Testis (tissue), 3 donors: ENCODE results near the gene SLC22A12. TPM values are rescaled to one million over a fixed set of nuclear protein-coding genes. Genes with fewer than 3 reads are reported as not detected.
A peak's percentile ranks its signal among the peaks of the same experiment; 100 is the strongest.

Source experiments
- DNase-seq: peaks from one replicate; pipeline ENCODE4 v3.0.0-alpha.2; 2019
- H3K27ac ChIP-seq, 2 donors: fragments of 200-600 bp; sonication (generic); one replicate each; pipeline ENCODE4 v1.5.1; 2019
- H3K27me3 ChIP-seq: fragments of 200-600 bp; sonication (generic); one replicate; pipeline ENCODE4 v1.5.1; 2019
- H3K36me3 ChIP-seq: fragments of 200-600 bp; sonication (generic); one replicate; pipeline ENCODE4 v1.5.1; 2017; ENCODE audit warnings: low read depth; ENCODE audit errors: missing control alignments
- H3K4me1 ChIP-seq: fragments of 200-600 bp; sonication (generic); one replicate; pipeline ENCODE4 v1.5.1; 2019
- H3K4me3 ChIP-seq, 2 donors: fragments of 200-600 bp; sonication (generic); one replicate each; pipeline ENCODE4 v1.5.1; 2017 to 2019
- H3K9me3 ChIP-seq: fragments of 200-600 bp; sonication (generic); one replicate; pipeline ENCODE4 v1.5.1; 2017
- CTCF ChIP-seq, 3 experiments: fragments of 450-650 bp in 2 of 3; fragments of 200-600 bp in 1 of 3; sonication (generic) in 1 of 3; IDR thresholded peaks; one replicate each; pipeline ENCODE4 v1.5.1; 2016 to 2019; ENCODE audit warnings: antibody characterized with exemption in 3 of 3, mild to moderate bottlenecking in 2 of 3, moderate library complexity in 1 of 3
- POLR2A ChIP-seq: fragments of 450-650 bp; IDR thresholded peaks from one replicate; pipeline ENCODE4 v1.6.1; 2017; ENCODE audit warnings: antibody characterized with exemption, mild to moderate bottlenecking, moderate library complexity
- WGBS, 2 donors: methylation state at CpG; one replicate each; pipeline ENCODE4 v1.1.5; 2018; 5-methylcytosine and 5-hydroxymethylcytosine counted together
- intact Hi-C: fragments of 100-400 bp; cut with DNase I; formaldehyde crosslinking; loops from one replicate; pipeline ENCODE4 v1.15.1; 2023; ENCODE audit warnings: low total_unique reads
- polyA plus RNA-seq: library from polyadenylated mRNA; stranded (reverse); fragments of 350-450 nt; fragmentation: Illumina TruSeq; extraction: RNeasy Lipid Tissue Mini Kit (QIAGEN cat#74804); gene quantifications from one replicate; pipeline ENCODE4 v1.2.3, GENCODE V29; 2014; ENCODE audit warnings: low read depth, low replicate concordance; ENCODE audit not compliant: insufficient read depth
- total RNA-seq, 2 donors: library from RNA; depleted of rRNA; stranded (reverse); fragments of >200 nt; gene quantifications; one replicate each; pipeline ENCODE4 v1.2.3, GENCODE V29; 2016

The SLC22A12 gene
- total and polyA plus RNA-seq, 3 donors from 2014 or later, result not detected

GRCh38 chr11:64546176-64546575, 44.8 kb upstream of the SLC22A12 start:
- TF ChIP-seq POLR2A, result no peak
- TF ChIP-seq CTCF (IDR thresholded peaks at IDR 0.05), result no peak
- intact Hi-C loops, result loop anchor here (10.0 kb wide), 1 partner anchor 179 kb away; the partner anchor contains the start of gene NRXN2
- WGBS, 2 donors, result 97% methylated on average over 2 of the region's 2 CpGs; no CpG with 5 or more reads in 1 of the 2 donors
- Histone ChIP-seq H3K27me3 (no peaks in the 10 kb centered on the region), H3K9me3 (no peaks in the 10 kb centered on the region), H3K4me1 (no peaks in the 10 kb centered on the region), H3K36me3 (no peaks in the 10 kb centered on the region), H3K4me3 (no peak overlapping the region), H3K27ac (no peak overlapping the region)
- DNase-seq, result no peak

GRCh38 chr11:64546600-64546999, 44.4 kb upstream of the SLC22A12 start:
- Histone ChIP-seq H3K36me3 (no peaks in the 10 kb centered on the region), H3K9me3 (no peaks in the 10 kb centered on the region), H3K4me1 (no peaks in the 10 kb centered on the region), H3K4me3 (no peak overlapping the region), H3K27ac (no peak overlapping the region), H3K27me3 (no peaks in the 10 kb centered on the region)
- intact Hi-C loops, result loop anchor here (10.0 kb wide), 1 partner anchor 178 kb away; the partner anchor contains the start of gene NRXN2
- TF ChIP-seq CTCF (IDR thresholded peaks at IDR 0.05) (no peak), POLR2A (no peak)
- DNase-seq, result no peak
- WGBS, 2 donors, result 94 to 95% methylated on average over 3 to 8 of the region's 8 CpGs

- Histone ChIP-seq H3K4me1 (peaks cover 19% of the 10 kb centered on the region), H3K9me3 (no peaks in the 10 kb centered on the region), H3K27me3 (no peaks in the 10 kb centered on the region), H3K4me3 (no peak overlapping the region), H3K27ac (no peak overlapping the region), H3K36me3 (no peaks in the 10 kb centered on the region)
- TF ChIP-seq POLR2A, result no peak
- TF ChIP-seq CTCF (IDR thresholded peaks at IDR 0.05), result no peak
- no peak for DNase-seq
- intact Hi-C loops, result loop anchor here (5.0 to 10.0 kb wide), 2 partner anchors 102 to 175 kb away; partner anchors contain the start of gene NRXN2
- WGBS, 2 donors, result 86 to 88% methylated on average over 4 of the region's 4 CpGs
Measured at GRCh38 chr11:64549969-64550368, 41.1 kb upstream of the SLC22A12 start.

- H3K36me3 ChIP-seq, result no peaks in the 10 kb centered on the region
- TF ChIP-seq CTCF (IDR thresholded peaks at IDR 0.05), result peak; percentile 98 to 99 (median 99)
- no peak for TF ChIP-seq POLR2A
- no peak overlapping the region for H3K4me3 ChIP-seq
- H3K9me3 ChIP-seq, result no peaks in the 10 kb centered on the region
- intact Hi-C loops, result loop anchor here (5.0 kb wide), 1 partner anchor 99 kb away; no protein-coding TSS in a partner anchor
- 36 to 55% methylated on average over 12 to 13 of the region's 13 CpGs for WGBS, 2 donors
- DNase-seq, result peak; percentile 83
- no peaks in the 10 kb centered on the region for H3K27me3 ChIP-seq
- peak overlapping the region; percentile 81 to 86 for H3K27ac ChIP-seq
- H3K4me1 ChIP-seq, result peaks cover 33% of the 10 kb centered on the region
Measured at GRCh38 chr11:64553554-64554201, 37.3 kb upstream of the SLC22A12 start.
